Colonic mucosa (tissue), 4 donors: ENCODE data around the gene CUBN. TPM values are rescaled to one million over a fixed set of nuclear protein-coding genes. Genes with fewer than 3 reads are reported as not detected.

Experiments
- DNase-seq: peaks from one replicate; pipeline ENCODE4 v3.0.0-alpha.2; 2020
- H3K27ac ChIP-seq: fragments of 200-600 bp; one replicate; pipeline ENCODE4 v1.8.0; 2021
- H3K27me3 ChIP-seq: fragments of 200-600 bp; one replicate; pipeline ENCODE4 v1.8.0; 2021
- H3K36me3 ChIP-seq: fragments of 200-600 bp; one replicate; pipeline ENCODE4 v1.8.0; 2021
- H3K4me1 ChIP-seq: fragments of 200-600 bp; one replicate; pipeline ENCODE4 v1.8.0; 2021; ENCODE audit warnings: mild to moderate bottlenecking
- H3K4me3 ChIP-seq: fragments of 200-600 bp; one replicate; pipeline ENCODE4 v1.8.0; 2021
- H3K9ac ChIP-seq, 2 donors: one replicate each; pipeline ENCODE4 v1.7.0; 2013; ENCODE audit warnings: control low read depth in 2 of 2, low read depth in 2 of 2, low read length in 2 of 2
- H3K9me3 ChIP-seq: fragments of 200-600 bp; one replicate; pipeline ENCODE4 v1.8.0; 2021
- CTCF ChIP-seq: fragments of 200-600 bp; IDR thresholded peaks from one replicate; pipeline ENCODE4 v1.8.0; 2022; ENCODE audit warnings: antibody characterized with exemption, mild to moderate bottlenecking
- intact Hi-C: fragments of 100-400 bp; cut with DNase I; formaldehyde crosslinking; loops from one replicate; pipeline ENCODE4 v1.14.1; 2022
- total RNA-seq, 2 donors: library from RNA; stranded (reverse); fragmentation: NEBNext Ultra II Directional in 1 of 2; extraction: Animal tissue kit (Norgen Biotek cat#: 25700) in 1 of 2; gene quantifications; one replicate each; pipeline ENCODE4 v1.2.1, GENCODE V29; 2021
- donor health status: healthy.
- donor health status: DM: no; HTN: no; CAD: no.
- donor health status: DM: no; HTN: no; CAD: no.

Gene CUBN
- total RNA-seq, 2 donors from 2014 or later, result 0.25 to 0.42 TPM

- intact Hi-C loops, result no loop called here
- no peak overlapping the region for H3K27ac ChIP-seq
- no peaks in the 10 kb centered on the region for H3K9me3 ChIP-seq
- no peaks in the 10 kb centered on the region for H3K4me1 ChIP-seq
- no peaks in the 10 kb centered on the region for H3K36me3 ChIP-seq
- H3K9ac ChIP-seq, result no peak overlapping the region
- no peak overlapping the region for H3K4me3 ChIP-seq
- no peak for DNase-seq
- no peak for TF ChIP-seq CTCF
- no peaks in the 10 kb centered on the region for H3K27me3 ChIP-seq
Observed at GRCh38 chr10:16890691-16891090, 238.9 kb downstream of the CUBN start.

GRCh38 chr10:16887565-16887964, 242.0 kb downstream of the CUBN start:
- no peak for TF ChIP-seq CTCF
- no peaks in the 10 kb centered on the region for H3K4me1 ChIP-seq
- DNase-seq, result no peak
- no peak overlapping the region for H3K4me3 ChIP-seq
- no peaks in the 10 kb centered on the region for H3K27me3 ChIP-seq
- H3K36me3 ChIP-seq, result no peaks in the 10 kb centered on the region
- no peak overlapping the region for H3K27ac ChIP-seq
- intact Hi-C loops, result no loop called here
- H3K9ac ChIP-seq, result no peak overlapping the region
- H3K9me3 ChIP-seq, result no peaks in the 10 kb centered on the region

GRCh38 chr10:16886031-16886430, 243.6 kb downstream of the CUBN start:
- Histone ChIP-seq H3K4me3 (no peak overlapping the region), H3K9ac (no peak overlapping the region), H3K27ac (no peak overlapping the region), H3K36me3 (no peaks in the 10 kb centered on the region), H3K27me3 (no peaks in the 10 kb centered on the region), H3K9me3 (no peaks in the 10 kb centered on the region), H3K4me1 (no peaks in the 10 kb centered on the region)
- no peak for DNase-seq
- no peak for TF ChIP-seq CTCF
- intact Hi-C loops, result no loop called here

GRCh38 chr10:16884497-16884896, 245.1 kb downstream of the CUBN start:
- no peaks in the 10 kb centered on the region for H3K4me1 ChIP-seq
- intact Hi-C loops, result no loop called here
- no peaks in the 10 kb centered on the region for H3K27me3 ChIP-seq
- no peak overlapping the region for H3K9ac ChIP-seq
- no peak overlapping the region for H3K27ac ChIP-seq
- no peaks in the 10 kb centered on the region for H3K36me3 ChIP-seq
- TF ChIP-seq CTCF, result no peak
- no peak overlapping the region for H3K4me3 ChIP-seq
- no peaks in the 10 kb centered on the region for H3K9me3 ChIP-seq
- DNase-seq, result no peak

GRCh38 chr10:16883084-16883483, 246.5 kb downstream of the CUBN start:
- intact Hi-C loops, result no loop called here
- DNase-seq, result no peak
- Histone ChIP-seq H3K27ac (no peak overlapping the region), H3K9me3 (no peaks in the 10 kb centered on the region), H3K36me3 (no peaks in the 10 kb centered on the region), H3K4me3 (no peak overlapping the region), H3K27me3 (no peaks in the 10 kb centered on the region), H3K4me1 (no peaks in the 10 kb centered on the region), H3K9ac (no peak overlapping the region)
- TF ChIP-seq CTCF, result no peak

GRCh38 chr10:16870331-16870730, 259.3 kb downstream of the CUBN start:
- Histone ChIP-seq H3K9ac (no peak overlapping the region), H3K27ac (no peak overlapping the region), H3K27me3 (no peaks in the 10 kb centered on the region), H3K36me3 (no peaks in the 10 kb centered on the region), H3K4me3 (no peak overlapping the region), H3K4me1 (no peaks in the 10 kb centered on the region), H3K9me3 (no peaks in the 10 kb centered on the region)
- DNase-seq, result no peak
- intact Hi-C loops, result no loop called here
- no peak for TF ChIP-seq CTCF
